NCI-H2171 treated with DMSO at 0.1 percent for 48 hours (cell line): ENCODE results near the gene ADTRP.
"Not testable (repeated sequence)": the region's sequence is repeated elsewhere in the genome, so short reads cannot be mapped to it uniquely, and the experiment has no call there.

ENCODE experiments used
- DNase-seq: peaks from one replicate; lab custom pipeline; 2025; lab: John Stamatoyannopoulos, UW

Gene ADTRP

DNA sequence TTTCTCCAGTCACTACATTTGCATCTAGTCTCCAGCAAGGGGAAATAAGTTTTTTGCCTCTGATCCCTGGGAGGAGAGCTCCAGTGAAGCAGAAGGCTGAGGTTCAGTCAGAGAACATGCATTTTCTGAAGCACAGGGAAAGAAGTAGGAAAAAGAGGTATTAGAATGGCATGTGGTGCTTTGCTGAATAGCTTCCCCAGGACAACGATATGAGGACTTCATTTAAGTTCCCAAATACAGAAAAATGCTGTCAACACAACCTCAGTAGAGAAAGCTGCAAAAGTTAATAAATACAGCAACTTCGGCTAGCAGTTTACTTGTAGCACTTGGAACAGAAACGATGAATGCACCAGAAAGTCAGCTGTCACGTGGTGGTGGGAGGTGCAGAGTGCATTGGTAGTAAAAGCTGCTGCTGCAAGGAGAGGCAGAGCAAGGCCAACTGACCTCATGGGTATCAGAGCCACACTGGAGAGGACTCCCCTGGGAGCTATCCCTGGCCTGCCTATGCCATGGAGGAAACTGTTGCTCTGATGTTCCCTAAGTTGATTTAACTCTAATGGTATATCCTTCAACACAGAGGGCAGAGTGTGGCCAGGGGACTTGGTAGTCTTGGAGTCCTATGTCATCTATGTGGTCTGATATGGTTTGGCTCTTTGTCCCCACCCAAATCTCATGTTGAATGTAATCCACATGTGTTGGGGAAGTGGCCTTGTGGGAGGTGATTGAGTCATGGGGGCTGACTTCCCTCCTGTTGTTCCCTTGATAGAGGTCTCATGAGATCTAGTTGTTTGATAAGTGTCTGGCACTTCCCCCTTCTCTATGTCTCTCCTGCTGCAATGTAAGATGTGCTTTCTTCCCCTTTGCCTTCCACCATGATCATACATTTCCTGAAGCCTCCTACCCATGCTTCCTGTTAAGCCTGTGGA lies 85.9 kb downstream of the ADTRP start:
- DNase-seq = no peak

DNA sequence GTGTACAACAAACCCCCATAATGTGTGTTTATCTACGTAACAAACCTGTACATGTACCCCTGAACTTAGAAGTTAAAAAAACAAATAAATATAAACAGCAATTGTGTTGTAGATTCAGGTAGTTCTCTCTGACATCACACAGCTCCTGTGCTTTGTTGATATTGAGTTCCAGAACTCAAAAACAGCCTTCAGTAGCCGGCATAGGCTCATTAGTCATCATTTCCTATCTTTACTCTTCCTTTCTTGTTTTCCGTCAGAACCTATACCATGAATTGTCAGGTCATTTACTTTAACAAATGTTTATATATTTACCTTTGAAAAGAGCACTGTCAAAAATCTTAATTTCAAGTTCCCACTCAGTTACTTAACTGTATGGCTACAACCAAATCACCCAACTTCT lies 88.8 kb downstream of the ADTRP start:
- no peak for DNase-seq

DNA sequence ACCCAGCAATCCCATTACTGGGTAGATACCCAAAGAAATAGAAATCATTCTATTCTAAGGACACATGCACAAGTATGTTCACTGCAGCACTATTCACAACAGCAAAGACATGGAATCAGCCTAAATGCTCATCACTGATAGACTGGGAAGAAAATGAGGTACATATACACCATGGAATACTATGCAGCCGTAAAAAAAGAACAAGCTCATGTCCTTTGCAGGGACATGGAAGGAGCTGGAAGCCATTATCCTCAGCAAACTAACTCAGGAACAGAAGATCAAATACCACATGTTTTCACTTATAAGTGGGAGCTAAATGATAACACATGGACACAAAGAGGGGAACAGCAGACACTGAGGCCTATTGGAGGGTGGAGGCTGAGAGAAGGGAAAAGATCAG lies 89.2 kb downstream of the ADTRP start:
- DNase-seq = not testable (repeated sequence)

DNA sequence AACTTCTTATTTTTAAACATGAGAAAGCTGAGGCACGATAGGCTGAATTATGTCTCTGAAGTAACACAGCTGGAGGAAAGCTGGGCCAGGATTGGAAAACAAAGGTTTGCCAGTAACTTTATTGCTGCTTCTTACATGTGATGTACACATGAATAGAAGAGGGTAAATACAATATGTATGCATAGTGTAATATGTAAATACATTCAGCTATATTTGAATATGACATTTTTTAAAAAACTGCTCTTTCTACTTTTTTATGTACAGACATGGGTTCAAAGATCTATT lies 90.2 kb downstream of the ADTRP start:
- no peak for DNase-seq

DNA sequence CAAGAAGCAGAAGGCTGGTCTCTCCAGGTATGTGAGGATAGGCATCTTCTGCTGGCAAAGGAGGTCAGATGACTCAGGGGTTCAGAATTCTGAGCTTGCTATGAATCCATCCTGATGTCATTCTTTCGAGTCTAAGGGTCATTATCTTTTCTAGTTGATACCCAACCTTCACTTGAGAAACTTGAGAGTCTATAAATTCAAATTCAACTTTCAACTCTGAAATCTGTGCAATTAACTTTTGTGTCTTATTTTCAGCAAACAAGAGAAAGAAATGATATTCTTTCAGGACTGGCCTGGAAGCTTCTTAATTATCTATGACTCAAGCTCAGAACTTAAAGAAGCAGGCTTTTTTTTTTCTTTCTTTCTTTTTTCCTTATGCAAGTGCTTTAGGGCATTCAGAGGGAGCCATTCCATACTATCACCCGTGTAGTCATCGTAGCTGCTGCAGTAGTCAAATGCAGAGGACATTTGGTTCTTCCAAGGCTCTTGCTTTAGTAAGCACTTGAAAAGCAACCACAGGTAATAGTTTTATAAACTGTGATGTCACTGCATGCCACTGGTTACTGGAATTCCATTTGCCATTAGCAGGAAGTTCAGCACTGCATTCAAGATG lies 93.0 kb downstream of the ADTRP start:
- DNase-seq = no peak

DNA sequence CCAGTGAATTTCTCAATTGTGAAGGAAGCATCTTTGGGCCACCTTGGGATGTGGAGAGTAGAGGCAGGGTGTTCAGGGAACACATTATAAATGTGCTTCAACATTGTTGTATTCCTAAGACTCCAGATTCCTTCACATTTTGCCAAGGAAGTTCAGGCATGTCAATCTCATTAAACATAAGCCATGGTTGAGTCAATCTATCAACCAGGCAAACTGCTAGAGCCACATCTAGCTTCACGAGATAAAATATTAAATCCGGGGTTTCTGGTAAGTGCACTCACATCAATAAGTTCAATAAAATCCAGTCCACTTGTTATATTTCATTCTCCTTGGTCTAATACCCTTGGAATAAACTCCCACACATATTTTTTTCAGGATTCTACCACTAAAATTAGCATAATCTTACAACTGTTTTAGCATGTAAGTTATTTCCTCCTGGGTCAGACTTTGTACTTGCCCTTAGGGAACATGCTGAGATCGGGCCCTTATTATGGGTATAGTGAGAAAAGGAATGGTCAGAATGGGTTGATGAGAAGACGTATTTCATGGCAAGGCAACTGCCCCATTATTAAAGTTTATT lies 93.6 kb downstream of the ADTRP start:
- no peak for DNase-seq

DNA sequence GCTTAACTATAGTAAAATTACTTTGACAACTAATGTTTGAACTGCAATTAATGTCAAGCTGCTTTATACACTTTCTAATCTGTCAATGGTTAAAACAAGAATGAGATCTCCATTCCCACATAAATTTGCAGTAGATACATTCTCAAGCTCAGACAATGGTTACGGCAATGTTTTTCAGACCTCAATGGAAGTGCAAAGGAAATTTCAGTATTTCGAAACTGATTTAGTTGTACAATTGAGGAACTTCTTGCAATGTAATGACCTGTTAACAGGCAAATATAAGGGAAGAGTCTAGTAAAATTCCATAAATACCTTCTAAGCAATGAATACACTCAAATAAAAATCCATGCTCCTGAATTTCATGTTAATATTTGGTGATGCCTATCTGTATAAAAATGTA lies 94.7 kb downstream of the ADTRP start:
- no peak for DNase-seq

DNA sequence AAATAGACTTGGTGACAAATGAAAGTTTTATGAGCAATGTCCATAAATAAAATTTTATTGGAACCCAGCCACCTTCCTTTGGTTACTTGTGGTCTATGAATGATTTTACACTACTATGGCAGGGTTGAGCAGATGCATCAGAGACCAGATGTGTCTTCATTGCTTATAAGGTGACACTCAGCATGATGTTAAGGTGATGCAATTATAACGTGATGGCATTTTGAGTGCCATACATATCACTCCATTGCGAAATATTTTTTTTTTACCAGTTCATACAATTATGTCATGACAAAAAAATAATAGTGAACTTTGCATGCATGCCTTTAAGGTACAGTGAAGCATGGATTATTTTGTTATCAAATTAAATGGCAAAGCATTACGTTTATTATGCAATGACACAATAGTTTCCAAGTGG lies 96.0 kb downstream of the ADTRP start:
- no peak for DNase-seq

DNA sequence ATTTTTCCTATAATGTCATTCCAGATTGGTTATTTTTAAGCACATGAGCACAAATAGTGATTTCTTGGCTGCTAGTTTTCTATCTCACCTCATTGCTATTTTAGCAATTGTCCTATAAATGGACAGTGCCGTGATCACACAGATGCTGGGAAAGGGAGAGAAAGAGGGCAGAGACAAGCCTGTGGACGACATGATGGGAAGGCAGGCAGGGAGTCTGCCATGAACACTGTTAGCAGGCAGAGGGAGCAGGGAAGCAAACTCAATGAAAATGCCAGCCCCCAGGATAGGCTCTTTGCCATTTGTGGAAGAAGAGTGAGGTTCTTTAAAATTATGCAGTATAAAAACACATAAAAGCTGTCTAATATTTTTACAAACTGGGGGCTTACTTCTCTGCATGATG lies 96.8 kb downstream of the ADTRP start:
- no peak for DNase-seq

DNA sequence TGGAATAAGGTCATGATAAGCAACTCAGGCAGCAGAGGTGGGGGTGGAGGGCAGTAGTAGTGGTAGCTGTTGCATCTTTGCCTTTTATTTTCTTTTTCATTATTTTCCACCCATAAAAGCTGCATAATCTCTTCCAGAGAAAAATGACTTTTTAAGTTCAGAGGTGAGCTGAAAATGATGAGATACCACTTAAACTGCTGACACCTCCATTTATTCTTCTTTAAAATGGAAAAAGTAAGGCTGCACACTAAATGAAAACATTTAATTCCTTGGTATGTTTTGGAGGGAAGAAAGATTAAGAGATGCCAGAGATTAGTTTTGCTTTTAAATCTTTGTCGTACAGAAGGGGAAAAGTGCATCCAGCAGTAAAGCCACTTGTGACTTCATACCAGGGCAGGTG lies 97.2 kb downstream of the ADTRP start:
- no peak for DNase-seq

DNA sequence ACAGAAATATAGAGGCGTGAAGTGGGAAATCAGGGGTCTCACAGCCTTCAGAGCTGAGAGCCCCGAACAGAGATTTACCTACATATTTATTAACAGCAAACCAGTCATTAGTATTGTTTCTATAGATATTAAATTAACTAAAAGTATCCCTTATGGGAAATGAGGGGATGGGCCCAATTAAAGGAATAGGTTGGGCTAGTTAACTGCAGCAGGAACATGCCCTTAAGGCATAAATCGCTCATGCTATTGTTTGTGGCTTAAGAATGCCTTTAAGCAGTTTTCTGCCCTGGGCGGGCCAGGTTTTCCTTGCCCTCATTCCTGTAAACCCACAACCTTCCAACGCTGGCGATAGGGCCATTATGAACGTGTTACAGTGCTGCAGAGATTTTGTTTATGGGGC lies 98.1 kb downstream of the ADTRP start:
- not testable (repeated sequence) for DNase-seq

DNA sequence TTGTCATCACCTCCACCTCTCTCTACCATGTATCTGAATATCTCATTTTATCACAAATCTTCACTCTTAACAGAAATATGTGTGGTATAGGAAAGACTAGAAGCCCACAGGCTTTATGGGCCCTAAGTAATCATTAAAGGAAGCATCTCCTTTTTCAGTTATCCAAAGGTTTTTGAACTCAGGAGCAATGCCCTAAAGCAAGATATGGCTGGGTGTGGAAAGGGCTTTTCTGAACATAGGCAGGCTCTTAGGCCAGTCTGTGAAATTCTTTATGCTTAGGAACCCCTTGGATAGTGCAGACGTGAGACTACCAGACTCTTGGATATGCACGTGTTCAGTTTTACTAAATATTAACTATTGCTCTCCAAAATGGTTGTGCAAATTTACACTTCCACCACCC lies 99.5 kb downstream of the ADTRP start:
- DNase-seq = no peak

DNA sequence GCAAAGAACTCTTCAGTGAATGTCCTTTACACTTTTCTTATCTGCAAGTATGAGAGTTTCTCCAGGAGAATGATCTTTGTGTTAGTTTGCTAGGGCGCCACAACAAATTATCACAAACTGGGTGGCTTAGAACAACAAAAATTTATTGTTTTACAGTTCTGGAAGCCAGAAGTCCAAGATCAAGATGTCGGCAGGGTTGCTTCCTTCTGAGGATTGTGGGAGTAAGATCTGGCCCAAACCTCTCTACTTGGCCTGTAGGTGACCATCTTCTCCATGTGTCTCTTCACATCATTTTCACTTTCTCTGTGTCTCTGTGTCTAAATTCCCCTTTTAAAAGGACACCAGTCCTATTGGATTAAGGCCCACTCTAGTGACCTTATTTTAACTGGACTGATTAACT lies 103.0 kb downstream of the ADTRP start:
- DNase-seq = no peak

DNA sequence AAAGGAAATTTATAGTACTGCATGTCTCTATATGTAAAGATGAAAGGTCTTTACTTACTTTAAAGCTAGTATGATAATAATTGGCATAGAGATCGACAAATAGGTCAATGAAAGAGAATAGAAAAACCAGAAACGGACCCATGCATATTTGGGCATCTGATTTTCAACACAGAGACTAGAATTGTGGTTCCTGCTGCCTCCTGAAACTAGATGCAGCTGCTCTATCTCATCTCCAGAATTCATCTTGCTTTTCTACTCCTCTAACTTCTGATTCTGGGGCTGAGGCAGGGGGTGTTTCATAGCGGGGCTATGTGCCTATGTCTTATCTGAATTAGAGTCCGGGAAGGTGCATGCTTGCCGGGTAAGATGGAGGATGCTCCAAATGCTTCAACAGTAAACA lies 105.9 kb downstream of the ADTRP start:
- DNase-seq = no peak

DNA sequence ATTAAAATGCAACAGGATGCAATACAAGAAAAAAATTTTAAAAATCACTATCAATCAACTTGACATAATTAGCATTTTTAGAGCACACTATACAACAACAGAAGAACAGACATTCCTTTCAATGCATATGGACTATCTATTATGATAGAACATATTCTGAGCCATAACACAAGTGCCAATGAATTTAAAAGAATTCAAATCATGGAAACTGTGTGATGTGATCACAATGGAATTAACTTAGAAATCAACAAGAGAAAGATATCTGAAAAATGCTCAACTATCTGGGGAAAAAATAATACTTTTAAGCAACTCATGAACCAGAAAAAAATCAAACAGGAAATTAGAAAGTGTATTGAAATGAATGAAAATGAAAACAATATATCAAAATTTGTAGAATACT lies 106.3 kb downstream of the ADTRP start:
- DNase-seq = no peak

DNA sequence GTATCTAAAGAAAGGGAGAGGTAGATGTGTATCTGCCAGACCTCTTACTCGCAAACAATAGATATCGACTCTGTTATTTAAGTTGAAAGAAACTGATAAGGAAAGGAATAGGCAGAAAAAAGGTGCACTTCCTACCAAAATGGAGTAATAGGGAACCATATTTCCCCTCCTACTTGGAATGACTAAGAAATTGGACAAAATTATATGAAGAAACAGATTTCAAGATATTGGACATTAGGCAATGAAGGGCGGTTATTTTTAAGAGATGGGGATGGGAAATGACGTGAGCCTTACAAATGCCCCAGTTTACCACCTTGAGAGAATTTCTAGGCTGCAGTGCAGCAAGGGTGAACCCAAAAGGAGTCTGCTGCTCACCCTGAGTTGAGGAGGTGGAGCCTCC lies 108.9 kb downstream of the ADTRP start:
- no peak for DNase-seq

DNA sequence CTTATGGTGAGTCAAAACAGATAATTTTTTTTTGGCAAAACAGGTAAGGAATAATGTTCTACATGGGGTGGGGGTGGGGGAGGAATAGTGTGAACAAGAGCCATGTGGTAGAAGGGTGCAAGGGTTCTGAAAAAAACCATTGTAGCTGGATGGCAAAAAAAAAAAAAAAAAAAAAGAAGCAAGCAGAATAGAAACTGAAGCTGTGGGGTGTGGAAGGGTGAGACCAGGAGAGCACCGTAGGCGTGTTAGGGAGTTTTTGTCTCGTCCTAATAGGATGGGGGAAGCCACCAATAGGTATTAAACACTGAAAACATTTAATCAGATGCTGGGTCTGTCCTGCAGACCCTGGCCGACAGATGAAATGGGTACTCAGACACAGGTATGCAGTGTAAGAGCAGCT lies 110.1 kb downstream of the ADTRP start:
- DNase-seq = no peak

DNA sequence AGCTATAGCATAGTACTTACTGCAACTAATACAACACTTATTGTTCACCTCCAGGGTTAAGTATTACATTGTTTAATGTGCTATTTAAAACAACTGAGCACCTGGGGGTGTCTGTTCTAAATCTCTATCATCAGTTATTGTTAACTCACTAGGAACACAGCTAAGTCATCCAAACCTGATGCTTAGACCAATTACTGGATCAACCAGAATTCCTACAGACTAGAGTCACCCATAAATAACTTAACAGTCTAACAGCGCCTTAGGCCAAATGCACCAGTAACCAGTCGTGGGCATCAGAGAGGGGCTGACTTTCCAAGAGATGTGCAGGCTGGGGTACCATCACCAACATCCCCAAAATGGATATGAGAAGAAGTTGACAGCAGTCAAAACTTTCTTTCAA lies 110.7 kb downstream of the ADTRP start:
- DNase-seq = no peak

DNA sequence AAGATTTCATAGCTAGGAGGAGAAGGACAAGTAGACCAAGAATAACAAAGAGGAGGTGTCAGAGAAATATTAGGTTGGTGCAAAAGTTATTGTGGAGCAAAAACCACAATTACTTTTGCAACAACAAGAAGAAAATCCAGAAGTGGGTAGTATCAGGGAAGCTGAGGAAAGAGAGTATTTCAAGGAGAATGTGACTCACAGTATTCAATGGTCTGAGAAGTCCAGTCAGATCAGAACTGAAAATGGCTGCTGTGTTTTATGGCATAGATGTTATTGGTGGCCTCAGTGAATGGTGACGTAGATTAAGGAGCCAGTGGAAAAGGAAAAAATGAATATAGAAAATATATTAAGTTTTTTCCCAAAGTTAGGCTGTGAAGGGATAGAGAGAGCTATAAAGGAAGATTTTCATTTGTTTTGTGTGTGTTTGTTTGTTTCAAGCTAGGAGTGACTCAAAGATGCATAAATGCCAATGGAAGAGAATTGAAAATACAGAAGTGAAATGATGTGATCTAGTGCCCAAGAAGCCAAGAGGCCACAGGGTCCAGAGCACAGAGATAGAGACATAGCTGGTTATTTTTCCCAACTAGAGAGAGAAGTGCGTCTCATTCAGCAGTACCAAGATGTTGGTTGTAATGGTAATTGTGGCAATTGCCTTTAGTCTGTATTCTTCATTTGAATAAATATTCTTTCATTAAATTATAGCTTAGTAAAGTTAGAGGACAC lies 112.8 kb downstream of the ADTRP start:
- DNase-seq = no peak
